ENCODE data around the gene SCUBE1.

SCUBE1 gene

GRCh38 chr22:43210631-43211515 lies 132.3 kb downstream of the SCUBE1 start:
- no peak for DNase-seq

GRCh38 chr22:43209971-43210370 lies 133.2 kb downstream of the SCUBE1 start:
- DNase-seq: no peak

GRCh38 chr22:43209523-43209890 lies 133.7 kb downstream of the SCUBE1 start:
- no peak for DNase-seq

- DNase-seq: no peak
These were observed 134.3 kb downstream of the SCUBE1 start for GRCh38 chr22:43208703-43209522.

- no peak for DNase-seq
These were observed 135.1 kb downstream of the SCUBE1 start for GRCh38 chr22:43207849-43208702.

- no peak for DNase-seq
These were observed 135.8 kb downstream of the SCUBE1 start for GRCh38 chr22:43207386-43207785.

GRCh38 chr22:43206509-43207161 lies 136.5 kb downstream of the SCUBE1 start:
- no peak for DNase-seq

GRCh38 chr22:43205748-43206508 lies 137.2 kb downstream of the SCUBE1 start:
- DNase-seq: peak; percentile 49

GRCh38 chr22:43205261-43205691 lies 137.9 kb downstream of the SCUBE1 start:
- peak; percentile 4 for DNase-seq

- DNase-seq: no peak
These were observed 139.6 kb downstream of the SCUBE1 start for GRCh38 chr22:43203471-43203981.

GRCh38 chr22:43202756-43203410 lies 140.3 kb downstream of the SCUBE1 start:
- DNase-seq: no peak

GRCh38 chr22:43202326-43202725 lies 140.8 kb downstream of the SCUBE1 start:
- DNase-seq: no peak

- DNase-seq: no peak
These were observed 141.5 kb downstream of the SCUBE1 start for GRCh38 chr22:43201486-43202219.

GRCh38 chr22:43200555-43200954 lies 142.6 kb downstream of the SCUBE1 start:
- no peak for DNase-seq

- DNase-seq: no peak
These were observed 143.1 kb downstream of the SCUBE1 start for GRCh38 chr22:43200031-43200430.

- DNase-seq: no peak
These were observed 143.6 kb downstream of the SCUBE1 start for GRCh38 chr22:43199541-43199940.

- no peak for DNase-seq
These were observed 144.2 kb downstream of the SCUBE1 start for GRCh38 chr22:43198936-43199335.

- DNase-seq: no peak
These were observed 145.0 kb downstream of the SCUBE1 start for GRCh38 chr22:43198126-43198525.

- no peak for DNase-seq
These were observed 145.8 kb downstream of the SCUBE1 start for GRCh38 chr22:43197271-43197941.
